PFSK-1 (cell line): ENCODE data around the gene GP1BB.

ENCODE experiments used
- POLR2AphosphoS5 ChIP-seq: IDR thresholded peaks from 2 replicates; pipeline ENCODE4 v1.6.1; 2012; ENCODE audit warnings: low read depth, mild to moderate bottlenecking, control low read depth, low read length, moderate library complexity
- REST ChIP-seq, 2 experiments: IDR thresholded peaks; 2 replicates each; pipeline versions ENCODE4 v1.6.1 to v1.8.0; 2011 to 2012; ENCODE audit warnings: low read depth in 2 of 2, low read length in 2 of 2, control low read depth in 1 of 2, inconsistent platforms in 1 of 2, mild to moderate bottlenecking in 1 of 2, moderate library complexity in 1 of 2; ENCODE audit not compliant: insufficient read depth in 1 of 2

GRCh38 chr22:19740586-19740985, 17.2 kb downstream of the GP1BB start:
- TF ChIP-seq POLR2AphosphoS5 = no peak
- no peak for TF ChIP-seq REST (IDR thresholded peaks at IDR 0.05; ENCODE audit: insufficient read depth in 1 of 2, low read depth in 2 of 2, low read length in 2 of 2)
